ENCODE results near the gene METTL1. TPM values are rescaled to one million over a fixed set of nuclear protein-coding genes. Genes with fewer than 3 reads are reported as not detected.
A peak's percentile ranks its signal among the peaks of the same experiment; 100 is the strongest.

Gene METTL1
- total and polyA plus RNA-seq, 9 of the 15 experiments (the other 6 are each of a cell fraction or from before 2014, with no cell fraction given): 12.6 to 65.9 (median 39.2) TPM

GRCh38 chr12:57782608-57783465 is 10.9 kb upstream of the METTL1 start, which contains the start of gene TSFM (continued):
- TF ChIP-seq ZNF668 (CRISPR knock-in tag; IDR thresholded peaks at IDR 0.05) (no peak), CXXC5 (CRISPR knock-in tag; IDR thresholded peaks at IDR 0.05) (peak; percentile 89), GTF3C2 (IDR thresholded peaks at IDR 0.05; ENCODE audit: borderline replicate concordance, extremely low read depth, insufficient read length) (no peak), ZNF41 (CRISPR knock-in tag; conservative IDR thresholded peaks at IDR 0.05) (no peak), SNAPC5 (CRISPR knock-in tag; IDR thresholded peaks at IDR 0.05) (no peak), FOXK1 (CRISPR knock-in tag; IDR thresholded peaks at IDR 0.05; ENCODE audit: borderline replicate concordance) (0 out of 2 replicates have a peak, but pooled peaks have one; percentile 79), CC2D1A (IDR thresholded peaks at IDR 0.05) (peak; percentile 93), NFATC3 (IDR thresholded peaks at IDR 0.05) (no peak), MAFF (IDR thresholded peaks at IDR 0.05; ENCODE audit: low read length) (no peak), ZNF184 (CRISPR knock-in tag; IDR thresholded peaks at IDR 0.05) (no peak), TFE3 (CRISPR knock-in tag; IDR thresholded peaks at IDR 0.05) (no peak), ZSCAN32 (CRISPR knock-in tag; IDR thresholded peaks at IDR 0.05) (no peak), PRDM10 (IDR thresholded peaks at IDR 0.05; ENCODE audit: partially characterized antibody) (peak; percentile 54), LARP7 (IDR thresholded peaks at IDR 0.05) (peak; percentile 68; the same call in 1 of the 2 replicates), HDAC1 (IDR thresholded peaks at IDR 0.05) (peak in 1 of 2 experiments; percentile 99; a peak in 2 of 4 replicates), SRSF9 (IDR thresholded peaks at IDR 0.05; ENCODE audit: borderline replicate concordance, low read depth, low read length) (no peak), DNMT1 (IDR thresholded peaks at IDR 0.05) (peak; percentile 76; the same call in 1 of the 2 replicates), ADNP (tag; IDR thresholded peaks at IDR 0.05) (no peak), NCOR1 (IDR thresholded peaks at IDR 0.05) (peak; percentile 56), SMC3 (conservative IDR thresholded peaks at IDR 0.05; ENCODE audit: insufficient read depth, low read depth, low read length) (peak; percentile 57; the same call in 1 of the 2 replicates)

Measured in K562 (cell line).